Mesothelial cell of epicardium (in vitro differentiated cells): ENCODE measurements around the gene RFPL2. TPM values are rescaled to one million over a fixed set of nuclear protein-coding genes. Genes with fewer than 3 reads are reported as not detected.
"Not testable (repeated sequence)": the region's sequence is repeated elsewhere in the genome, so short reads cannot be mapped to it uniquely, and the experiment has no call there.

Experiments
- DNase-seq, 2 experiments: peaks; one replicate each; pipeline ENCODE4 v3.0.0; 2021; ENCODE audit warnings: low spot score in 2 of 2; ENCODE audit not compliant: unreplicated experiment in 2 of 2
- H3K27ac Mint-ChIP-seq: 2 replicates; pipeline ENCODE4 v1.8.0; 2021; ENCODE audit warnings: mixed read lengths
- H3K27me3 Mint-ChIP-seq: 2 replicates; pipeline ENCODE4 v1.8.0; 2021; ENCODE audit warnings: low read depth, mixed read lengths
- H3K36me3 Mint-ChIP-seq: 2 replicates; pipeline ENCODE4 v1.8.0; 2021; ENCODE audit warnings: mixed read lengths
- H3K4me1 Mint-ChIP-seq: 2 replicates; pipeline ENCODE4 v1.8.0; 2021; ENCODE audit warnings: mixed read lengths
- H3K4me3 Mint-ChIP-seq: 2 replicates; pipeline ENCODE4 v1.8.0; 2021; ENCODE audit warnings: mild to moderate bottlenecking, moderate library complexity, mixed read lengths
- H3K9me3 Mint-ChIP-seq: 2 replicates; pipeline ENCODE4 v1.8.0; 2021; ENCODE audit warnings: mixed read lengths
- total RNA-seq: library from RNA; stranded (reverse); gene quantifications from 3 replicates; pipeline ENCODE4 v1.2.1, GENCODE V29; 2021
- TF ChIP-seq, protein P1 (sequence below): fragments of 200-600 bp; sonication (generic); IDR thresholded peaks from one replicate; pipeline ENCODE4 v1.5.0; 2021; ENCODE audit warnings: antibody characterized with exemption; ENCODE audit not compliant: unreplicated experiment

RFPL2 gene
- total RNA-seq, 1 donor from 2014 or later: 0.40 TPM

DNA sequence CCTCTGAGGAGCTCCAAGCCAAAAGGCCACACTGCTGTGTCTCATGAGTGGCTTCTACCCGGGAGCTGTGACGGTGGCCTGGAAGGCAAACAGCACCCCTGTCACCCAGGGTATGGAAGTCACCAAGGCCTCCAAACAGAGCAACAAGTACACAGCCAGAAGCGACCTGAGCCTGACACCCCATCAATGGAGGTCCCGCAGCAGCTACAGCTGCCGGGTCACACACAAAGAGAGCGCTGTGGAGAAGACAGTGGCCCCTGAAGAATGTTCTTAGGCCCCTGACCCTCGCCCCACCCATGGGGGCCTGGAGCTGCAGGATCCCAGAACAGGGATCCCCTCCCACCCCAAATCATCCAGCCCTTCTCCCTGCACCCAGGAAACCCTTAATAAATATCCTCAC, 4.9 kb downstream of the RFPL2 start:
- no peak for DNase-seq
- H3K36me3 Mint-ChIP-seq: no peaks in the 10 kb centered on the region
- H3K9me3 Mint-ChIP-seq: no peaks in the 10 kb centered on the region
- H3K4me3 Mint-ChIP-seq: no peak overlapping the region
- H3K27ac Mint-ChIP-seq: no peak overlapping the region
- peaks cover 8% of the 10 kb centered on the region for H3K4me1 Mint-ChIP-seq
- TF ChIP-seq, protein P1, sequence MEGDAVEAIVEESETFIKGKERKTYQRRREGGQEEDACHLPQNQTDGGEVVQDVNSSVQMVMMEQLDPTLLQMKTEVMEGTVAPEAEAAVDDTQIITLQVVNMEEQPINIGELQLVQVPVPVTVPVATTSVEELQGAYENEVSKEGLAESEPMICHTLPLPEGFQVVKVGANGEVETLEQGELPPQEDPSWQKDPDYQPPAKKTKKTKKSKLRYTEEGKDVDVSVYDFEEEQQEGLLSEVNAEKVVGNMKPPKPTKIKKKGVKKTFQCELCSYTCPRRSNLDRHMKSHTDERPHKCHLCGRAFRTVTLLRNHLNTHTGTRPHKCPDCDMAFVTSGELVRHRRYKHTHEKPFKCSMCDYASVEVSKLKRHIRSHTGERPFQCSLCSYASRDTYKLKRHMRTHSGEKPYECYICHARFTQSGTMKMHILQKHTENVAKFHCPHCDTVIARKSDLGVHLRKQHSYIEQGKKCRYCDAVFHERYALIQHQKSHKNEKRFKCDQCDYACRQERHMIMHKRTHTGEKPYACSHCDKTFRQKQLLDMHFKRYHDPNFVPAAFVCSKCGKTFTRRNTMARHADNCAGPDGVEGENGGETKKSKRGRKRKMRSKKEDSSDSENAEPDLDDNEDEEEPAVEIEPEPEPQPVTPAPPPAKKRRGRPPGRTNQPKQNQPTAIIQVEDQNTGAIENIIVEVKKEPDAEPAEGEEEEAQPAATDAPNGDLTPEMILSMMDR: no peak
- peaks cover 89% of the 10 kb centered on the region for H3K27me3 Mint-ChIP-seq

DNA sequence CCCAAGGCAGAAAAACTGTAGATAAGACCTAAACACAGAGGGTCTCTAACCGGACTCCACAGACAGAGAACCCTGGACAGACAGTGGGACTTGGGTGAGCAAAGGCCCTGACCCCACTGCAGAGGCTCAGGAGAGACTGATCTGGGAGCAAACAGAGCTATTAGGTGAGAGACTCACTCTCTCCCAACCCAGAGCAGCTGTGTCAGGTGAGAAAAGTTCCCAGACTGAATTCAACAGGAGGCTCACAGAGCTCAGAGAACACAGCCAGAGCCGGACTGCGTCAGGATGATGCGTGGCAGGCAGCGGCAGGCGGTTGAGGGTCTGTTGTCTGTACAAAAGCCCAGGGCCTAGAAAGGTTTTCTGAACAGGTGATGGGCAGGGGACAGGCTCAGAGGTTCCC, 5.5 kb downstream of the RFPL2 start:
- Mint-ChIP-seq H3K4me1 (peaks cover 3% of the 10 kb centered on the region), H3K9me3 (no peaks in the 10 kb centered on the region), H3K4me3 (no peak overlapping the region), H3K27me3 (peaks cover 88% of the 10 kb centered on the region), H3K27ac (no peak overlapping the region), H3K36me3 (no peaks in the 10 kb centered on the region)
- TF ChIP-seq, protein P1: no peak
- no peak for DNase-seq

DNA sequence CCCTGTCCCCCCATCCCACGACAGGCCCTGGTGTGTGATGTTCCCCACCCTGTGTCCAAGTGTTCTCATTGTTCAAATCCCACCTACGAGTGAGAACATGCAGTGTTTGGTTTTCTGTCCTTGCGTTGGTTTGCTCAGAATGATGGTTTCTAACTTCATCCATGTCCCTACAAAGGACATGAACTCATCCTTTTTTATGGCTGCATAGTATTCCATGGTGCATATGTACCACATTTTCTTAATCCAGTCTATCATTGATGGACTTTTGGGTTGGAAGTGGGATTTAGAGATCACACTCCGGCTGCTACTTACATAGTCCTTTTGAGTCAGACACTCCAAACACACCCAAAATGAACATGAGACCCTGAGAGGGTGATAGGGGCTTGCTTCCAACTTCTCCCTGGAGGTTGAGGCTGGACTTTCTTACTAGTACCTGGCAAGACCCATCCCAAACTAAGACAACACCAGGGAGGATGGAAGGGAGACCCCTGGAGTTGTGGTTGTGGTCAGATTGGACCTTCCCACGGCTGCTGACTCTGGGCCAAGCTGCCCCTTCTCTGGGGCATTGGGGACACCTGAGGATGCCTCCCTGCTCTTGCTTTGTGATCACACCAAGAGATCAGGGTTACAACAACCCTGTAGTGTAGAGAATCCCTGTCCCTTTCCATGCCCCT, 7.2 kb downstream of the RFPL2 start:
- not testable (repeated sequence) for H3K36me3 Mint-ChIP-seq, H3K9me3 Mint-ChIP-seq, H3K4me1 Mint-ChIP-seq, H3K27ac Mint-ChIP-seq, H3K4me3 Mint-ChIP-seq, DNase-seq
- H3K27me3 Mint-ChIP-seq: peaks cover 84% of the 10 kb centered on the region

DNA sequence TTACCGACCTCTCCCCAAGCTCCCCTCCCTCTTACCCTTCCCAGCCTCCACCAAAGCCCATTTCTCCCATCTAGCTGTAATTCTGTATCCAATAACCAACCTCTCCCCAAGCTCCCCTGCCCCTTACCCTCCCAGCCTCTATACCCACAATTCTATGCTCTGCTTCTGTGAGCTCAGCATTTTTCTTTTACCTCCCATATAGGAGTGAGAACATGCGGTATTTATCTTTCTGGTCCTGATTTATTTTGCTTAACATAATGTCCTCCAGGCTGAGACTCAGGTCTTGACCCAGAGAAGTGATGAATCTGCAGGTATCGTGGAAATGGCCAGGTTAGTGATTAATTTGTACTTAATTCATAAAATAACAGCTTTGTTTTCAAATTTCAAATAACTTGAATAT, 9.0 kb downstream of the RFPL2 start:
- H3K4me3 Mint-ChIP-seq, H3K27ac Mint-ChIP-seq, DNase-seq, H3K36me3 Mint-ChIP-seq, H3K9me3 Mint-ChIP-seq, H3K4me1 Mint-ChIP-seq: not testable (repeated sequence)
- H3K27me3 Mint-ChIP-seq: peaks cover 86% of the 10 kb centered on the region

DNA sequence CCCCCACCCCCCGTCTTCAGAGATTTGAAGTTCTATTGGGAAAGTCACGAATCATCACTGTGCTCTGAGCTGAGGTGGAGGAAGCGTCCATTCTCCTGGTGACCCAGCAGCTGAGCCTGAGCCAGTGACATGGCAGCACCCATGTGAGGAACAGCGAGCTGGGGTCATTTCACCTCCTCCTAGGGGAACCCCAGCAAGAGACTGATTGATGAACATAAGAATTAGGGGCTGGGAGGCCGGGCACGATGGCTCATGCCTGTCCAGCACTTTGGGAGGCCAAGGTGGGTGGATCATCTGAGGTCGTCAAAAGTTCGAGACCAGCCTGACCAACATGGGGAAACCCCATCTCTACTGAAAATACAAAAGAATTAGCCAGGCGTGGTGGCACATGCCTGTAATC, 11.5 kb downstream of the RFPL2 start:
- DNase-seq, H3K4me3 Mint-ChIP-seq, H3K36me3 Mint-ChIP-seq, H3K9me3 Mint-ChIP-seq, H3K4me1 Mint-ChIP-seq, H3K27ac Mint-ChIP-seq: not testable (repeated sequence)
- H3K27me3 Mint-ChIP-seq: peaks cover 81% of the 10 kb centered on the region

DNA sequence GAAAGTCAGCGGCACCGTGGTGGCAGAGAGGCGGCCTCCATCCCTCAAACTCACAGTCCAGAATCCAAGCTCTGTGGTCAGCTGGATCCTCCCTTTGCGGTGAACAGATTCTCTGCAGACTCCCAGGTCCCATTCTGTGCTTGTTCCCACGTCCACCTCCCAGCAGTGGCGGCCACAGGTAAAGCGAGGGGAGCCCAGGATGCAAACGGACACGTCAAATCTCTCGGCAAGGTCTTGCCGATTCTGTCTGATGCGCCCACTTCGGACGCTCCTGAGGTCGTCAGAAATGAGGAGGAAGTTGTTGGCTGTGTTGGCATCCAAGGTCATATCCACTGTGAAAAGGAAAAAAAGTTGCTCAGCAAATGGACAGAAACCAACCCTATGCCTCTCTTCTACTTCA, 13.9 kb downstream of the RFPL2 start:
- not testable (repeated sequence) for H3K4me3 Mint-ChIP-seq, H3K27ac Mint-ChIP-seq, H3K9me3 Mint-ChIP-seq, H3K4me1 Mint-ChIP-seq, H3K36me3 Mint-ChIP-seq, DNase-seq
- peaks cover 77% of the 10 kb centered on the region for H3K27me3 Mint-ChIP-seq

DNA sequence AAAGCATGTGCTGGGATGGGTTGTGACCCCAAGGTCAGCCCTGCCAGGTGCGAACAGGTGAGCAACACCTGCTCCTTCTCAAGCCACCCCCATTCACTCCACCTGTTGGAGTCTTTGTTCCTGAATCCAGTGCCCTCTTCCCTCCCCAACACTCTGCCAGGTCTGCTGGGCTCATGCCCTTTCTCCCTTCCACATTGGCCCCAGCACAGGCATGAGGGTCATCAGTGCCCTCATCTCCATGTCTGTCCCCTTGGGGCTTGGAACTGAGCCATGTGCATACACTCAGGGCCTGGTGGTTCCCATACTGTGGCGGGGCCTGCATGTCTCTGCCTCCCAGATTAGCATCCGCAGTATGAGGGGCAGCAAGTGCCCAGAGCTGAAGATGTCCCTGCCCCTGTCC, 19.1 kb downstream of the RFPL2 start:
- H3K27me3 Mint-ChIP-seq: peaks cover 46% of the 10 kb centered on the region
- no peaks in the 10 kb centered on the region for H3K9me3 Mint-ChIP-seq
- H3K27ac Mint-ChIP-seq: no peak overlapping the region
- H3K36me3 Mint-ChIP-seq: no peaks in the 10 kb centered on the region
- no peaks in the 10 kb centered on the region for H3K4me1 Mint-ChIP-seq
- no peak overlapping the region for H3K4me3 Mint-ChIP-seq
- no peak for DNase-seq
- TF ChIP-seq, protein P1: no peak

DNA sequence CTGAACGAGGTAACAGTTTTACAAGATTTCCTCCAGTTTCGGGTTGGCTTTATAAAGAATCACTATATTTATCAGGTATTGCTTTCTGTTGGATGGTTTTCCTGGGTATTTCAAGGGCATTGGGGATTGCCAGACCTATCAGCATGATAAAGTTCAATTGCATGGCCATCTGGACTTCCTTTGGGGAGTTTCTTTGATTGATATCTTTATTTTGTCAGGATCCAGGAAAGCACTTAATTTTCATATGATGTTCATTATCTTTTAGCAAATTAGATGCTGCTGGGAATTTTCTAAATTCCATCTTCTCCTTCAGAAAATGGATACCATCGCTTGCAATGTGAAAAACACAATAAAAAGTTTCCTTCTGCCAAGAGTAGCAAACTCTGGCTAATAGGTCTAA, 21.2 kb downstream of the RFPL2 start:
- H3K4me1 Mint-ChIP-seq: no peaks in the 10 kb centered on the region
- no peak overlapping the region for H3K4me3 Mint-ChIP-seq
- TF ChIP-seq, protein P1: no peak
- no peak for DNase-seq
- peaks cover 41% of the 10 kb centered on the region for H3K27me3 Mint-ChIP-seq
- H3K36me3 Mint-ChIP-seq: no peaks in the 10 kb centered on the region
- H3K9me3 Mint-ChIP-seq: no peaks in the 10 kb centered on the region
- no peak overlapping the region for H3K27ac Mint-ChIP-seq
